Upper lobe of left lung (tissue), 6 donors: Measurements from ENCODE around the gene NRROS. TPM values are rescaled to one million over a fixed set of nuclear protein-coding genes. Genes with fewer than 3 reads are reported as not detected.
A peak's percentile ranks its signal among the peaks of the same experiment; 100 is the strongest.
"Not testable (repeated sequence)": the region's sequence is repeated elsewhere in the genome, so short reads cannot be mapped to it uniquely, and the experiment has no call there.

ENCODE experiments used
- ATAC-seq, 2 donors: fragments of 200-7000 bp; cut with Tn5 transposase; one replicate each; pipeline ENCODE4 v1.9.1; 2022; ENCODE audit warnings: mild to moderate bottlenecking in 2 of 2, moderate library complexity in 2 of 2; ENCODE audit not compliant: low FRiP score in 2 of 2
- DNase-seq, 2 donors: peaks; one replicate each; pipeline ENCODE4 v3.0.0-alpha.2; 2019 to 2020
- H3K27ac ChIP-seq, 4 donors: fragments of 200-600 bp; sonication (generic); one replicate each; pipeline ENCODE4 v1.5.1; 2016 to 2019
- H3K27me3 ChIP-seq, 4 donors: fragments of 200-600 bp; sonication (generic); one replicate each; pipeline ENCODE4 v1.5.1; 2017 to 2019
- H3K36me3 ChIP-seq, 4 donors: fragments of 200-600 bp; sonication (generic); one replicate each; pipeline ENCODE4 v1.5.1; 2016 to 2019
- H3K4me1 ChIP-seq, 4 donors: fragments of 200-600 bp; sonication (generic); one replicate each; pipeline ENCODE4 v1.5.1; 2018 to 2019
- H3K4me3 ChIP-seq, 4 donors: fragments of 200-600 bp; sonication (generic); one replicate each; pipeline ENCODE4 v1.5.1; 2017 to 2019; ENCODE audit warnings: mild to moderate bottlenecking in 2 of 4, moderate library complexity in 1 of 4
- H3K9me3 ChIP-seq, 4 donors: fragments of 200-600 bp; sonication (generic); one replicate each; pipeline ENCODE4 v1.5.1; 2018 to 2019
- CTCF ChIP-seq, 6 experiments: fragments of 450-650 bp in 4 of 6; fragments of 200-600 bp in 2 of 6; sonication (generic) in 2 of 6; IDR thresholded peaks; one replicate each; pipeline ENCODE4 v1.5.1; 2016 to 2019; ENCODE audit warnings: antibody characterized with exemption in 6 of 6
- EP300 ChIP-seq, 4 donors: sonication (generic); formaldehyde crosslinking; IDR thresholded peaks; one replicate each; pipeline ENCODE4 v1.5.1; 2017; ENCODE audit warnings: antibody characterized with exemption in 4 of 4, control low read depth in 2 of 4
- POLR2A ChIP-seq, 4 donors: fragments of 450-650 bp; IDR thresholded peaks; one replicate each; pipeline ENCODE4 v1.5.1; 2016 to 2017; ENCODE audit warnings: antibody characterized with exemption in 4 of 4, mild to moderate bottlenecking in 2 of 4
- POLR2AphosphoS5 ChIP-seq, 2 donors: sonication (generic); formaldehyde crosslinking; IDR thresholded peaks; one replicate each; pipeline ENCODE4 v1.5.1; 2017; ENCODE audit warnings: antibody characterized with exemption in 2 of 2
- WGBS, 2 donors: methylation state at CpG; one replicate each; pipeline ENCODE4 v1.1.5; 2017 to 2018; 5-methylcytosine and 5-hydroxymethylcytosine counted together
- total RNA-seq, 6 donors: library from RNA; depleted of rRNA in 4 of 6; stranded (reverse); fragments of >200 nt in 4 of 6; gene quantifications; one replicate each; pipeline versions ENCODE4 v1.1.0 to v1.2.1, GENCODE V29; 2016 to 2021
- donor health status: DM: no; HTN: no; CAD: no; lungs with moderate emphysema.
- donor health status: DM: no; HTN: yes; CAD: no; lungs with severe emphysema.

NRROS gene
- total RNA-seq, 6 donors from 2014 or later, result 6.5 to 23.2 (median 16.4) TPM

DNA sequence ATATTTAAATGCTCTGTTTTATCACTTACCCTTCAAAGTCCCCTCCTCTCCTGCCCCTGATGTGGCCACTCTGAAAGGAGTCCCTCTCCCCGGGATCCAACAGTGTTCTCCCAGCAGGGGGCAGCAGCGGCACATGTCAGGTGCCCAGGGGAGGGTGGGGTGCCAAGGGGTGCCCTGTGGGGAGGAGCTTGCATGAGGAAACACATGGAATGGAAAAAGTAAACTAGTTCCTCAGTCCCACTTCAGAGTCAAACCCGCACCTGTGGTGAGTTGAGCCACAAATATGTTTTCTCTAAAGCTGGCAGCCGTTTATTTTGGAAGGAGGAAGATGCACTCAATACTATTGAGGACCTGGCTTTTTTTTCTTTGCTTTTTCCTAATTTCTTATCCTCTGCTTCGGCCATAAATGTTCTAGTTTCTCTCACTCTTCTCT, 30.1 kb upstream of the NRROS start:
- ATAC-seq (peak; percentile 96 to 98), DNase-seq (peak; percentile 88 to 93)
- Histone ChIP-seq H3K27ac (peak overlapping the region in 3 of 4 donors; percentile 18 to 73 (median 50)), H3K36me3 (no peaks in the 10 kb centered on the region), H3K4me3 (no peak overlapping the region), H3K4me1 (peaks cover 14 to 25% (median 22%) of the 10 kb centered on the region in 4 donors), H3K9me3 (no peaks in the 10 kb centered on the region), H3K27me3 (no peaks in the 10 kb centered on the region)
- 11 to 13% methylated on average over 5 of the region's 5 CpGs for WGBS, 2 donors
- no peak for TF ChIP-seq EP300 (IDR thresholded peaks at IDR 0.05)
- peak; percentile 80 to 89 (median 84) for TF ChIP-seq CTCF (IDR thresholded peaks at IDR 0.05)
- TF ChIP-seq POLR2AphosphoS5 (IDR thresholded peaks at IDR 0.05), result no peak

GRCh38 chr3:196609805-196610515, 29.5 kb upstream of the NRROS start:
- Histone ChIP-seq H3K4me3 (no peak overlapping the region), H3K9me3 (no peaks in the 10 kb centered on the region), H3K27ac (peak overlapping the region in 3 of 4 donors; percentile 23 to 73 (median 50)), H3K27me3 (no peaks in the 10 kb centered on the region), H3K4me1 (peaks cover 14 to 25% (median 22%) of the 10 kb centered on the region in 4 donors), H3K36me3 (no peaks in the 10 kb centered on the region)
- 70 to 78% methylated on average over 6 of the region's 6 CpGs for WGBS, 2 donors
- ATAC-seq (peak in 1 of 2 donors; percentile 36), DNase-seq (no peak)
- TF ChIP-seq CTCF (IDR thresholded peaks at IDR 0.05) (no peak), POLR2AphosphoS5 (IDR thresholded peaks at IDR 0.05) (no peak), EP300 (IDR thresholded peaks at IDR 0.05) (no peak), POLR2A (IDR thresholded peaks at IDR 0.05) (no peak)

DNA sequence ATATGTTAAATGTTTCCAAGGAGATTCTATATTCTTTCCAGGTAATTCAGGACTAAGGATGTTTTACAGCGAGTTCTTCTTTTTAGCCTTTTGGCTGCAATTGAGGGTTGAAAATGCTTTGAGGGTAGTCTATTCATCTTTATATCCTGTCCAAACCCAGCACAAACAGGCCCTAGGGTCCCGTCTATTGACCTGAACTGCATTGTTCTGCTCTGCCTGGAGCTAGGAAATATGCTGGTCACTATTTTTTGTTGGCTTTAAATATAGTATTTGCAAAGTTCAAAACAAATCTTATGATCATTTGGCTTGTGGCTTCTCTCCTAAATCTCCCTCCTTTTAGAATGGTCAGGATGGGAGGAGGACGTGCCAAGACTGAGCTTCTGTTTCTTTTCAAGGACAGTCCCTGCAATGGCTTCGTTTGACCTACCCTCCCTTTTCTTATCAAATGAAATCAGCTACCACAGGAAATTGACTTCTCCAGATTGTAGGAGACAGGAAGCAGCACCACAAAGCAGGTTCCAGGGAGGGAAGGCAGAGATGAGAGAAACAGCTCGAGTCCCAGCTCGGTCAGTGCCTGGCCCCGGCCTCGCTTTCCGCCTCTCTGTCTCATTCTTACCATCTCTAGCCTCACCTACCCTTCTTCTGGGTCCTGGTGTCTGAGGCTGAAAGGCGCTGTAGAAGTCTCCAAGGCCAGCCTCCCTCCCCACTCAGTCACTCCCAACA, 27.6 kb upstream of the NRROS start:
- peak overlapping the region in 1 of 4 donors; percentile 0 for H3K4me3 ChIP-seq
- H3K36me3 ChIP-seq, result no peaks in the 10 kb centered on the region
- H3K27me3 ChIP-seq, result no peaks in the 10 kb centered on the region
- H3K9me3 ChIP-seq, result no peaks in the 10 kb centered on the region
- TF ChIP-seq EP300 (IDR thresholded peaks at IDR 0.05), result no peak
- no peak for TF ChIP-seq POLR2AphosphoS5 (IDR thresholded peaks at IDR 0.05)
- TF ChIP-seq CTCF (IDR thresholded peaks at IDR 0.05), result no peak
- TF ChIP-seq POLR2A (IDR thresholded peaks at IDR 0.05), result no peak
- ATAC-seq, result no peak
- H3K27ac ChIP-seq, result peak overlapping the region; percentile 65 to 80 (median 76)
- H3K4me1 ChIP-seq, result peaks cover 14 to 25% (median 22%) of the 10 kb centered on the region in 4 donors
- 38 to 52% methylated on average over 10 of the region's 10 CpGs for WGBS, 2 donors
- DNase-seq, result no peak

- not testable (repeated sequence) for H3K27ac ChIP-seq, DNase-seq, H3K9me3 ChIP-seq, H3K4me3 ChIP-seq, H3K27me3 ChIP-seq, H3K36me3 ChIP-seq, ATAC-seq
- 90 to 95% methylated on average over 6 of the region's 6 CpGs for WGBS, 2 donors
- peaks cover 13 to 24% (median 22%) of the 10 kb centered on the region in 4 donors for H3K4me1 ChIP-seq
Observed at GRCh38 chr3:196615234-196615633, 24.3 kb upstream of the NRROS start.

DNA sequence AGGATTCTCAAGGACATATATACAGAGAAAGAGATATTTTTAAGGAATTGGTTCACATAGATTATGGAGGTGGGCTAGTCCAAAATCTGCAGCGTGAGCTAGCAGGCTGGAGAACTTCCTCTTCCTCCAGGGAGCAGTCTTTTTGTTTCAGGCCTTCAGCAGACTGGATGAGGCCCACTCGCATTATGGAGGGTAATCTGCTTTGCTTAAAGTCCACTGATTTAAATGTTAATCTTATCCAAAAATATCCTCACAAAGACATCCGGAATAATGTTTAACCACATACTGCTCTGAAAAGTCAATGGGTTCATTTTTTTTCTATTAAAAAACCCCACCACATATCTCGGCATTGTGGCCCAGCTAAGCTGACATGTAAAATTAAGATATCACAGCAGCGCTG, 22.2 kb upstream of the NRROS start:
- Histone ChIP-seq H3K36me3 (no peaks in the 10 kb centered on the region), H3K9me3 (no peaks in the 10 kb centered on the region), H3K4me3 (no peak overlapping the region), H3K27ac (peak overlapping the region in 2 of 4 donors; percentile 4 to 8), H3K27me3 (no peaks in the 10 kb centered on the region), H3K4me1 (peaks cover 10 to 22% (median 18%) of the 10 kb centered on the region in 4 donors)
- DNase-seq (no peak), ATAC-seq (no peak)
- TF ChIP-seq POLR2A (IDR thresholded peaks at IDR 0.05) (no peak), POLR2AphosphoS5 (IDR thresholded peaks at IDR 0.05) (no peak), EP300 (IDR thresholded peaks at IDR 0.05) (no peak), CTCF (IDR thresholded peaks at IDR 0.05) (no peak)
- WGBS, 2 donors, result 53 to 58% methylated on average over 5 of the region's 5 CpGs
